GM18499 (cell line): ENCODE measurements around the gene MYH6.
"Not testable (repeated sequence)": the region's sequence is repeated elsewhere in the genome, so short reads cannot be mapped to it uniquely, and the experiment has no call there.

ENCODE experiments used
- ATAC-seq: cut with Tn5 transposase; IDR thresholded peaks from one replicate; pipeline ENCODE4 v1.9.1; 2021; ENCODE audit warnings: moderate number of reproducible peaks; ENCODE audit not compliant: insufficient read depth, unreplicated experiment

Gene MYH6

GRCh38 chr14:23407516-23408306, at the start of gene MYH6:
MYH6 (minus strand) TSS chr14:23408273; CDS start chr14:23407223, 1,050 bp downstream.
- ATAC-seq = no peak

GRCh38 chr14:23456883-23457586, 49.0 kb upstream of the MYH6 start:
- ATAC-seq = not testable (repeated sequence)

DNA sequence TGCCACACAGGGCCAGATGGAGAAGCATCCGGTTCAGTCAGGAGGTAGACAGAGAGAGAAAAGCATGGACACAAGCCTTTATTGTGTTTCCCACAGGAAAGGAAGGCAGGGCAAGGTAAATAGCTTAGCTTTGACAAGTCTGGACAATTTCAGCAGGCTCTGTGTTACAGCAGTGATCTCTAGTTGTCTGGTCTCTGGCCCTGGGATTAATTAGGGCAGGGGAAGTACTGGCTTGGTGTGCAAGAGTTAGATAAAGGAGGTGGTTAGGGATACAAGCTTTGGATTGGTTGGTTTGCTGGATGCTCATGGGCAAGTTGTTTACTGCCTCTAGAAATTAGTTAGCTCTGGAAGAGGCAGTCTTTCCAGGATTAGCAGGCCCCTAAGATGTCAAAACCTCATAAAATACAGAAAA, 46.4 kb upstream of the MYH6 start:
- ATAC-seq = no peak

GRCh38 chr14:23452237-23452636, 44.2 kb upstream of the MYH6 start:
- no peak for ATAC-seq

DNA sequence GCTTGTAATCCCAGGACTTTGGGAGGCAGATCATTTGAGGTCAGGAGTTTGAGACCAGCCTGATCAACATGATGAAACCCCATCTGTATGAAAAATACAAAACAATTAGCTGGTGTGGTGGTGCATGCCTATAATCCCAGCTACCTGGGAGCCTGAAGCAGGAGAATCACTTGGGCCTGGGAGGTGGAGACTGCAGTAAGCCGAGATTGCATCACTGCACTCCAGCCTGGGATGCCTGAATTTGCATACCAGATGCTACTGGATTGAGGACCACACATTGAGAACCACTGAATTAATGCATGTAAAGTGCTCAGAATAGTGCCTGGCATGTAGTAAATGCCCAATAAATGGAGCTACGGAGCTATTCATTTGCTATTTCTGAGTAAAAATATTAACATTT, 42.3 kb upstream of the MYH6 start:
- no peak for ATAC-seq

GRCh38 chr14:23449314-23449713, 41.2 kb upstream of the MYH6 start:
- ATAC-seq = no peak

DNA sequence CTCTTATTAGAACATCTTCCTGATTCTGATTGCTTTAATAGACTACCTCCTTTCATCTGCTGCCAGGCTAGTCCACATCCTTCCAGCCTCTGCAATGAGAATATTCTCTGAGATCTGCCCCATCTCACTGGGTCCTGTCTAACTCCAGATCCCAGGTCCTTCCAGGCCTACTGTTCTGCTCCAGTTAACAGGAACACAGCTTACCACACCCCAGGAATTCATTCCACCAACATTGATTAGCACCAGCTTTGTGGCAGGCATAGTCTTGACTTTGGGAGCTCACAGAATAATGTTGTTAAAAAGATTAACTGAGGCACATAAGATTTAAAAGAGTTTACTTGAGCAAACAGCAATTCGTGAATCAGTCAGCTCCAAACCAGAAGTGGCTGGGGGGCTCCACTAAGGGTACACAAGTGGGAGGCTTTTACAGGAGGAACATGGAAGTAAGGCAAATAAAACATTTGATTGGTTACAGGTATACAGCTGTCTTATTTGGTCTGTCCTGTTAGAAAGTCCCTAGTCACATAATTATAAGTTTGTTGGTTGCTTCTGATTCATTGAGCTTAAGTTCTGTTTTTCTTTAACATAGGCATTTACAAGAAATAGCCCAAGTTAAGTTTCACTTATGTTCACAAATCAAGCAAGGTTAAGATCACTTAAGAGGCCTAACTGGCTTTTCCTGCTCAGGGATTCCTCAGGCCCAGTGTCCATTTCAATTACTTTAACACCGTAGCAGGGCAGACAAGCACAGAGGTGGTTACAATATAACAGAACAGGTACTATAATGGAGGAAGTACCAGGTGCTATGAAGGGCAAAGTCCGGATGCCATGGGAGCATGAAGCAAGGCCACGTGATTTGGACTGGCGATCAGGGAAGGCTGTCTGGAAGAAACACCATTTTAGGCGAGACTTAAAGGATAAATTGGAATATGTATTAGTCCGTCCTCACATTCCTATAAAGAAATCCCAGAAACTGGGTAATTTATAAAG, 39.6 kb upstream of the MYH6 start:
- ATAC-seq = no peak

DNA sequence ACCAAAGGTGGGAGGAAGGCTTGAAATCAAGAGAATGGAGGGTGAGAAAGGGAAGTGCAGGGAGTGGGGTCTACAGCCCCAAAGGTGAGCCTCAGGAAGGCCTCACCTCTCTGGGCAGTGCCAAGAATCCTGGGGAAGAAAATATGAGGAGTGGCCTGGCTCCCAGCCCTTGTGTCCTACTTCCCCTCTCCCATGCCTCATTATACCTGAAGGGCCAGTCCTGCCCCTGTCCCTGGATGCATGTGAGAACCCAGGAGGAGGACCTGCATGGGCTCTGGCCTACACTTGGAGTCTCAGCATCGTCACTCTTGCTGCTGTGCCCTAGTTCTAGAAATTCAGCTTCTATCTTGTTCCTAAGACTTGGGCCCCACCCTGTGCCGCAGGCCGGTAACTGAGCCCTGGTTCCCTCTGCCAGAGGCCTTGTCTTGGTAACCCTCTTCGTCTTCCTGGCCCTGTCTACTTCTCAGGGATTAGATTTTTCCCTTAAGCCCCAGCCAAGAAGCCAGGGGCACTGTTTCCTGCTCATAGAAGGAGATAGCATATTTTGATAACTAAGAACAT, 38.3 kb upstream of the MYH6 start:
- no peak for ATAC-seq

- no peak for ATAC-seq
Measured at GRCh38 chr14:23445773-23446172, 37.7 kb upstream of the MYH6 start.

GRCh38 chr14:23444314-23444713, 36.2 kb upstream of the MYH6 start:
- no peak for ATAC-seq

GRCh38 chr14:23443881-23444280, 35.8 kb upstream of the MYH6 start:
- no peak for ATAC-seq

- ATAC-seq = no peak
Measured at GRCh38 chr14:23443411-23443812, 35.3 kb upstream of the MYH6 start.

DNA sequence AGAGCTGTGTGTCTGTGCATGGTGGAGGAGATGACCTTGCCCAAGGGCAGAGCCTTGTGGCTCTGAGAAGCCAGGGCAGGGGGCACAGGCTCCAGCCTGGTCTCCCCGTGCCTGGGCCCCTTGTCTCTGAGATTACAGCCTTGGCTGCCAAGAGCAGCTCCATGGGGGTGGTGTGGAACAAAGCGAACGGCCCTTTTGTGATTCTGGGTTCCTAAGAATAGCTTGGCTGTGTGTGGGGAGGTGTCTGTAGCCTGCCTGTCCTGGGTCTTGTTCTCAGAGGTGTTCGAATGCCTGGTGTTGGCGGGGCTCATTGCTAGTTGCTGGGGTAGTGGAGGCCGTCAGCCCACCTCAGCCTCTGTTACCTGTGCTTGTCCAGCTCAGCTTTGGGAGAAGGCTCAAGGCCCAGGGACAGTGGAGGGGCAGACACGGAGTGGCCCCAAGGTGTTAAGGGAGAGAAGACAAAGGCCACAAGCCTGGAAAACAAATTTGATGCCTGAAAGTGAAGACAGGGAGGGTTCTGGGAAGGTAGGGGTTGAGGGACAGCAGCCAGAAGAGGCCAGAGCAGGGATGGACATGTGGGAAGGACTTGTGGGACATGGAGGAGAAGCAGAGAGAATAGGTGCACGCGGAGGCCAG, 34.8 kb upstream of the MYH6 start:
- no peak for ATAC-seq

- ATAC-seq = no peak
Measured at GRCh38 chr14:23441076-23441475, 33.0 kb upstream of the MYH6 start.

GRCh38 chr14:23439107-23439835, 31.2 kb upstream of the MYH6 start:
- ATAC-seq = no peak

DNA sequence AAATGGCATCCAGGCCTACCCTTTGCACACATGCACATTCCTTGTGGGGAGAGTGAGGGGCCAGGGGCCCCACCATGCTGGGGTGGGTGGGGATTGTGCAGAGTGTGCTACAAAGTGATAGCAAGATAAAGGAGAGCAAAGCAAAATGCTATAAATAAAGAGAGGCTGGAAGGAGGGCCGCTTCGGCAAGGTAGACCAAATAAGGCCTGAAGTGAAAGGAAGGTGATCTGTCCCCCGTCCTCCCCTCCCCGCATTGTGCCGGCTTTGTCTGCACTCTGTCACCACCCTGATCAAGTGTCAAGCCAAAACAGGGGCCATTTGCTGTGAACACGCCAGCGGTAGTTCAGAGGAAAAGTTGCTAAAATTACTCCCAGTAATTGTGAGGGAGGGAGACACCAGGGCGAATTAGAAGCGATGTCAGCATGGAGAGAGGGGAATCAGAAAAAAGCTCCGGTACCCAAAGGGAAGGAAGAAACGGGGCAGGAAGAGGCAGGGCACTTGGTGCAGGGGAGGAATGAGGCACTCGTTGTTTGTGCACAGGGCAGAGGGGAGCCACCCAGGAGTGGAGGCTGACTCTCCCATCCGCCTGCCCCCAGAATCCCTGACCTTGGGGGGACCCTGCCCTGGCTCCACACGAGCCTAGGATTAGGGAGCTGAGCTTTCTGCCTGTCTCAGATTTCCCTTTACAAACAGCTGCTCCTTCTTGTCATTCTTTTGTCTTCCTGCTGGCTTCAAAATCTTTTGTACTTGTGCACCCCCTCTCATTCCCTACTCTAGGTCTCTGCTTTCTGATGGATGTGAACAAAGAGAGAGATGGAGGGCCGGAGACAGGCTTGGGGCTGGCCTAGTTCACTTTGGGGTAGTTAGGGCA, 30.3 kb upstream of the MYH6 start:
- ATAC-seq = no peak

DNA sequence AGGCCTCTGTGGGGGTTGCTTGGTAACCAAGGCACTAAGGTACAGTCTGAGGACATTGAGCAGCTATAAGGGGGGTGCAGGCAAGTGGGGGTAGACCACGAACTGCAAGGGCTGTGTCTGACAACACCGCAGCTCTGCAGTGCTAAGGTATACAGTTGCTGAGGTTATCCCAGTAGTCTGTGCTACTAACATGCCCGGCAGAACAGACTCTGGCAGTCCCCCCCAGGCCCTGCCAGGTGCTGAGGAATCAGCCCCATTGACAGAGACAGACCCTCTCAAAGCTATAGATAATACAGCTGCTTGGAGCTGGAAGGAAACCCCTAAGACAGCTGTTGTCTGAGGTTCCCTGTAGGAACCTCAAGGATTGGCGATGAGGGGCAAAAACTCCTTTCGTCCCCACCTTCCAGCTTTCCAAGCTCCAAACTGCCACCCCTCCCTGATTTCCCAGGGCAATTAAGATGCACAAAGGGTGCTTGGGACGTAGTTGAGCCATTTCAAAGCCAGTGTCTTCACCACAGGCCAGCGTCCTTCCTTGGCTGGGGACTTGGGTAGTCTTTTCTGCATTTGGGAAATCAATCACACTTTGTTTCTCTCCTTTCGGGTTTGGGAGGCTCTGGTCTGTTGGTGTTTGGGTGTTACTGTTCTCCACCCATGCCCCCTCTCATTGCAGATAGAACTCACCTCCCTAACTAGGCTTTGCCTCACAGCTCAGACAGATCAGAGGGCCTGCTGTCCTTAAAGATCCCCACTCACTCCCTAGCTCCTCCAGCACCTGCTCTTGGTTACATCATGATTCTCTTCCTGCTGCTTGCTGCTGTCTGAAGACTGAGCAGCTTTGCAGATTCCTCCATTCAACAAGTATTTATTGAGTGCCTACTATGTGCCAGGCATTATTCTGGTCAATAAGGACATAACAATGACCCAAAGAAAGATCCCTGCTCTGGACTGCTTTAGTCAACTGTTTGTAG, 29.3 kb upstream of the MYH6 start:
- no peak for ATAC-seq
